Stomach (tissue), 4 donors: ENCODE measurements around the gene RAB43.

Source experiments
- CTCF ChIP-seq, 7 experiments: fragments of 450-650 bp in 4 of 7; fragments of 200-600 bp in 3 of 7; sonication (generic) in 3 of 7; IDR thresholded peaks; one replicate each; pipeline ENCODE4 v1.5.1; 2016 to 2019; ENCODE audit warnings: antibody characterized with exemption in 7 of 7, control low read depth in 2 of 7, mild to moderate bottlenecking in 1 of 7
- POLR2A ChIP-seq, 4 donors: fragments of 450-650 bp; IDR thresholded peaks; one replicate each; pipeline ENCODE4 v1.6.1; 2016; ENCODE audit warnings: antibody characterized with exemption in 4 of 4, control low read depth in 2 of 4, mild to moderate bottlenecking in 1 of 4, moderate library complexity in 1 of 4

- TF ChIP-seq CTCF (IDR thresholded peaks at IDR 0.05) (no peak), POLR2A (IDR thresholded peaks at IDR 0.05) (no peak)
Measured at GRCh38 chr3:129139911-129140310, 18.3 kb upstream of the RAB43 start.
